HS-5 (cell line): ENCODE results near the gene ZPLD1.

Source experiments
- DNase-seq: peaks from one replicate; pipeline ENCODE4 v3.0.0-alpha.2; 2012; ENCODE audit warnings: low read depth

ZPLD1 gene

DNA sequence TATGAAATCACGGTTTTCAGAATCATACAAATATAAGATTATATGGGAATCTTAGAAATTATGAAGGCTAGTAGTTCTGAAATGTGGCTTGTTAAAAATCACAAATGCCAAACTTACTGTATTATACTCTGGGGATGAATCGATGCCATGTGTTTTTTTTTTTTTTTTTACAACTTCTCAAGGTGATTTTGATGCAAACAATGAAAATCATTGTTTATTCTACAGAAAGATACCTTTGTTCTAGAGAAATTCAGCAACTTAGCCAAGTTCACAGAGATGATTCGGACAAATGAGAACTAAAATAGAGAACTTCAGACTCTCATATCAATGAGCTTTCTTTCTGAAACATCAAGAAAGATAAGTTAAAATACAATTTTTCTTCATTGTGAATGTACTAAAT, 92.0 kb downstream of the ZPLD1 start:
- DNase-seq = no peak

DNA sequence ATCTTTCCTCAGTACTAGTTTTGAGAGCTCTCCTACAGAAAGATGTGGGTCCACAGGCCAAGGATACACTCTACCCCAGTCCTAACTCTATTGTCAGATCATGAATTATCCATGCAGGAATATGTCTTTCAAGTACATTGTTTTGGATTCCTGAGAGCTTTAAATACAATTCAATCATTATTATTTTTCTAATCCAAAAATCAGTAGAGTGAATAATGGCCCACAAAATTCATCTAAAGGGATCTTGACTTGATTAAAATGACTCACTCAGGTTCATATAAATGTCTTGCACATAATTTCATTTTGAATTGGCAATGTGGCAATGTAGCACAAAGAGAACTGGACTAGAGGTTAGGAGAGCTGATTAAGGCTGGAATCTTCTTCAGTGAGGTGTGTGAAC, 93.9 kb downstream of the ZPLD1 start:
- DNase-seq = no peak
